Lung microvascular endothelial cell (primary cell): ENCODE data around the gene COQ8B. TPM values are rescaled to one million over a fixed set of nuclear protein-coding genes. Genes with fewer than 3 reads are reported as not detected.
A peak's percentile ranks its signal among the peaks of the same experiment; 100 is the strongest.
"Not testable (repeated sequence)": the region's sequence is repeated elsewhere in the genome, so short reads cannot be mapped to it uniquely, and the experiment has no call there.

Experiments
- DNase-seq, 2 donors: peaks; one replicate each; pipeline versions ENCODE4 v3.0.0 to v3.0.0-alpha.2; 2010; ENCODE audit warnings: low read depth in 2 of 2
- total RNA-seq: library from RNA; depleted of rRNA; stranded (reverse); fragments of >200 nt; gene quantifications from 2 replicates; pipeline ENCODE4 v1.2.1, GENCODE V29; 2014

Gene COQ8B
- total RNA-seq, 1 donor from 2014 or later: 12.5 TPM

DNA sequence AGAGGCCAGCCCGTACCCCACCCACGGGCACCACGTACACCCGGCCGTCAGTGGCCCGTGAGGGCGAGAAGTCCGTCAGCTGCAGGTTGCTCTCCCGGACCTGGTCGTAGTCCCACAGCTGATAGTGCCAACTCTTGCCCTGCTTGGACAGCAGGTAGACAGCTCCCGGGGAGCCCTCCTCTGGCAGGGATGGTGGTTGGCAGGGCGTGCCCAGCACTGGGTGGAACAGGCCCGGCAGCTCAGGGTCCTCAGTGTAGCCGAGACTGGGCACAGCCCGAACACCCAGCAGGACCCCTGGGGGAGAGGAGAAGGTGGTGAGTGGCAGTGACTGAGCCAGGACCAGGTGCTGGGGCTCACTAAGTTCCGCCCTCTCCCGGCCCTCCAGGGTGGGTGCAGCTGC, 25.8 kb upstream of the COQ8B start:
- no peak for DNase-seq

DNA sequence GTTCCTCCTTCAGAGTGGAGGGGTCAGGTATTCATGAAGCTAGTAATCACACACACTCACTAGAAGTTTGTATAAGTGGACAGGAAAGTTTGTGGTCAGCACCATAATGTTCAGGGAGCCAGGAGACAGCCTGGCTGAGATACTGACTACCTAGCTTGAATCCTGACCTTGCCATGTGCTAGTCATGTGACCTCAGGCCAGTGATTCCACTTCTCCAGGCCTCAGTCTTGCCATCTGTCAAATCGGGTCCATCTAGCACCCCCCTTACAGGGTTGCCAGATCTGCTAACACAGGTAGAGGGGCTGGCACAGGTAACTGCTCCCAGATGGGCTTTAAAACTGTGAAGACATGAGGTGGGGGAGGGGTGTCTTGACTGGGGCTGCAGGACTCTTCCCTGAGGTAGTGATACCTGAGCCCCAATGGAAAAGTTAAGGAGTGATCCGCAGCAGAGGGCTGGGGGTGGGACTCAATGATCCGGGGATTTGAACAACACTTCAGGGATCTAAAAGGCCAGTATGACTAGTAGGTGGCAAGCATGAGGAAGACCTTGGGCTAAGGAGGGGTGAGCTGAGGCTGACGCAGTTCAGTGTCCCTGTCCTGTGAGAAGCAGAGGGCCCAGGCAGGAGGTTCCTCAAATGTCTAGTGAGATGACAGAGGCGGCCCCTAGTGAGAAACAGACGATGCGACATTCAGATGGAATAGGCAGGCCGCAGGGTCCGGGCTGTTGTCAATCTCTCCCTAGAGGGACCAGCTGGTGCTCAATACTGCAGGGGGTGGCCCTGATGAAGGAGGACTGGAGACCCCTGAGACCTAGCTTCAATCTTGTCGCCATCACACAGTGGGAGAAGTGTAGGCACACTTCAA, 25.1 kb upstream of the COQ8B start:
- no peak for DNase-seq

DNA sequence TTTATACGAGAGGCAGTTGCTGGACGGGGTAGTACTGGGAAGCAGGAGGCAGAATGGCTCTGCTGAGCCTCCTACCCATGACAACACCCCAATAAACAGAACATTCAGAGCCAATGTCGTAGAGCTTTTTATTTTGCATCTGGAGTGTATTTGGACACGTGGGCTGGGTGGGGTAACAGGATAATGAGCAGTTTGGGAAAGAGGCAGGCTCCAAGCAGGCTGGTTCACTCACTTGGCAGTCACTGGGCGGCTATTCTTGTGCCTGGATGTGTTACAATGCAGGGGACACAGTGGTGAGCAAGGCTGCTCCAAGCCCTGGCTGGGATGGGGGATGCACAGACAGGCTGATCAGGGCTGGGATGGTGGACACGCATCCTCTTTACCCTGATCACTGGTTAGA, 24.1 kb upstream of the COQ8B start:
- no peak for DNase-seq

DNA sequence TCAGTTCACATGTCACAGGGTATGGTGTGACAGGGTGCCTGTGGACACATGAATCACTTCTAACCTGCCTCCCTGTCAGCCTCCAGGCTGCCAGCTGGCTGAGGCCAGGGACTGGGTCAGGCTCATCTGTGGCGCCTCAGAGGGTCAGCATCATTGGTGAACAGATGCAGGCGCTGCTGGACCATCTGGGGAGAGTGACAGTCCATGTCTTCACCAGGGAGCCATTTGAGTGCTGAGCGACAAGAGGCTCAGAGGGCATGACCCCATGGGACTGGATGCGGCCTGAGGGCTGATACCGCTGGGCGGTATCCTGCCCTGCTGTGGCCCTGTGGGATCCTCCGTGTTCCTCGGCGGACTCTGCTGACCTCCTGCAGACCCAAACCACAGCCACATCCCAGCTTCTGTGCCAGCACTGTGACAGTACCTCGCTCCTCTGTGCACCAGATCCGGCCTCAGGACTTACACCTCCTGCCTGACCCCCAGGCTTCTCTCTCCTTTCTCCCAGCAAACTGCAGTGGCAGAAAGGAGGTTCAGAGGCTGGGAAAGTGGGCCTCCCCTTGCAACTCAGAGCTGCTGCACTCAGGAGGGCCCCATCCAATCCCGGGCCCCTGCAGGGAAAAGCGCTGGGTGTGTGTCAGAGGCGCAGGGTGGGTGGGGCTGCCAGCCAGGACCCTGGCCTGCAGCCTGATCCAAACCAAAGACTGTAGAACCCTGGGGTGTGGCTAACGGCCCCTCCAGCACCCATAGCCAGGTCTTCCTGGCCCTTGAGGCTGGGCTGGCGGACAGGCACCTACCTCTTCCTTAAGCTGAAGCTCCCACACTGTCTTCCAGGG, 23.4 kb upstream of the COQ8B start:
- no peak for DNase-seq

DNA sequence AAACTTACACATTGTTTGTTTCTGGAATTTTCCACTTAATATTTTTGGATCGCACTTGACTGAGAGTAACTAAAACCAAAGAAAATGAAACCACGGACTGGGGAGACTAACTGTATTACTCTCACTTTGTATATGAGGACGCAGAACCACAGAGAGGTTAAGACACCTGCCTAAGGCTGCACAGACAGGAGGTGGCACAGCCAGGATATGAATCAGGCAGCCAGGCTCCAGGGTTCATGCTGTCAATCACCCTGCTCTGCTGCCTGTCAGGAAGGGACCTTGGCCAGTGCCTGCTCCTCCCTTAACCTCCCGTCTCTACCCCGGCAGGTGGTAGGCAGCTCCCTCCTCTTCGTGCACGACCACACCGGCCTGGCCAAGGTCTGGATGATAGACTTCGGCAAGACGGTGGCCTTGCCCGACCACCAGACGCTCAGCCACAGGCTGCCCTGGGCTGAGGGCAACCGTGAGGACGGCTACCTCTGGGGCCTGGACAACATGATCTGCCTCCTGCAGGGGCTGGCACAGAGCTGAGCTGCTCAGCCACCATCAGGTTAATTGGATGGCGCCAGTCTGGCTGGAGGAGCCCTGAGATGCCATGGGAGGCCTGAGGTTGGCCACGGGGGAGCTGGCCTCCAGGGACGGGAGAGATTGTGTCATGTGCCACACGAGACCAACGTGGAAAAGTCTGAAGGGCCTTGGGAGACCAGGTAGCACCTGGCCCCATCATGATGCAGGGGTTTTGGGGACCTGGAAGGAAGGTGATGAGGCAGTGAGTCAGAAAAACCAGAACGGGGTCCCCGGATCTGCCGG, 22.5 kb upstream of the COQ8B start:
- DNase-seq: no peak

DNA sequence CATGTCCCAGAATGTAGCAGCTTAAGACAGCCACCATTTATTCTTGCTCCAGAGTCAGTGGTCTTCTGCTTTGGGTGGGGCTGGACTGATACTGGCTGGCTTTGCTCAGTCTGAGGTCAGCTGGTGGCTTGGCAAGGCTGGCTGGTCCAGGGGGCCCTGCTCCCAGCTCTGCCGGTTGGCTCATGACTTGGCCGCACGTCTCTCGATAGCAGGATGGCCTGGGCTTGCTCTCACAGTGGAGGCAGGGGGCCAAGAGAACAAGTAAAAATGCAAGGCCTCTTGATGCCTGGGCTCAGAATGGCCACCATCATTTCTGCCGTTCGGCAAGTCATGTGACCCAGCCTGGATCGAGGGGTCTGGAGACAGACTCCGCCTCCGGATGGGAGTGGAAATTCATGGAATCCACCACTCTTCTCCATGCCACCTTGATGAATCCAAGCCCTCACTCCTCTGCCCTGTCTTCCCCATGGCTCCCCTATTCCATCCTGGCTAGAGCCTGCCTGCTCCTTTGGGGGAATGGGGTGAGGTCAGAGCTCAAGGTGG, 20.5 kb upstream of the COQ8B start:
- DNase-seq: no peak

DNA sequence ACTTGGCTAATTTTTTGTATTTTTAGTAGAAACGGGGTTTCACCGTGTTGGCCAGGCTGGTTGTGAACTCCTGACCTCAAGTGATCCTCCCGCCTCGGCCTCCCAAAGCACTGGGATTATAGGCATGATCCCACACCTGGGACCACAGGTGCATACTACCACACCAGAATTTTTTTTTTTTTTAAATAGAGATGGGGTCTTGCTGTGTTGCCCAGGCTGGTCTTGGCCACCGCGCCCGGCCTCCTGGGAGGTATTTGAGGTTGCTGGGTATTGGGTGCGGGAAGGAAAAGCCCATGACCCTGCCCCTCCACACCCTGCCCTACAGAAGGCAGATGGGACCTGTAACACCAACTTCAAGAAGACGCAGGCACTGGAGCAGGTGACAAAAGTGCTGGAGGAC, 20.0 kb upstream of the COQ8B start:
- no peak for DNase-seq

DNA sequence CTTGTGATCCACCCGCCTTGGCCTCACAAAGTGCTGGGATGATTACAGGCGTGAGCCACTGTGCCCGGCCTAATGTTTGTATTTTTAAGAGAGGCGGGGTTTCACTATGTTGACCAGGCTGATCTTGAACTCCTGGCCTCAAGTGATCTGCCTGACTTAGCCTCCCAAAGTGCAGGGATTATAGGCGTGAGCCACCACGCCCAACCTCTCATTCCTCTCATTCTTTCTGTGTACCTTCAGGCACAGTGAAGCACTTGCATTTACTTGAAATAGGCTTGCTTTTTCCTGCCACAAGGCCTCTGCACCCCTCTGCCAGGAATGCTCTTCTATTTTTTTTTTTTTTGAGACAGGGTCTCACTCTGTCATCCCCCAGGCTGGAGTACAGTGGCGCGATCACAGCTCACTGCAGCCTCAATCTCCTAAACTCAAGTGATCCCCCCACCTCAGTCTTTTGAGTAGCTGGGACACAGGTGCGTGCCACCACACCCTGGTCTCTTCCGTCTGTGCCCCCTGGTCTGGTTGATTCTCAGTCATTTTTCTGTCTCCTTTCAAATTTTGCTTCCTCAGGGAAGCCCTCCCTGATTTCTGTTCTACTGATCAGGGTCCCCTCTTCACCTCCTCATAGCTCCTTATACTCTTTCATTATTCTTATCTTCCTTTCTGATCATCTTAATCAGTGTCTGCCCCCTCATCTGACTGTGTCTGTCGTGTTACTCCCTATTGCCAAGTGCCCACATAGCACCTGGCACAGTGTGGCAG, 18.5 kb upstream of the COQ8B start:
- no peak for DNase-seq

DNA sequence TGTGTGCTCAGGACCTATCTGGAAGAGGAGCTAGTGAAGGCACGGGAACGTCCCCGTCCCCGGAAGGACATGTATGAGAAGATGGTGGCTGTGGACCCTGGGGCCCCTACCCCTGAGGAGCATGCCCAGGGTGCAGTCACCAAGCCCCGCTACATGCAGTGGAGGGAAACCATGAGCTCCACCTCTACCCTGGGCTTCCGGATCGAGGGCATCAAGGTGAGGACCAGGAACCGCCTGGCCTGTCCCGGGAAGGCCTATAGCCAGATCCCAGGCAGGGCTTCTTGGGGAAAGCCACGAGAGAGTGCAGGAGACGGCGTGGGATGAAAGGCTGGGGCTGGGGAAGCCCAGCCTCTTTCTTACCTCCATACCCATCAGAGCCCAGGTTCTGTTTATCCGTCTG, 16.5 kb upstream of the COQ8B start:
- no peak for DNase-seq

DNA sequence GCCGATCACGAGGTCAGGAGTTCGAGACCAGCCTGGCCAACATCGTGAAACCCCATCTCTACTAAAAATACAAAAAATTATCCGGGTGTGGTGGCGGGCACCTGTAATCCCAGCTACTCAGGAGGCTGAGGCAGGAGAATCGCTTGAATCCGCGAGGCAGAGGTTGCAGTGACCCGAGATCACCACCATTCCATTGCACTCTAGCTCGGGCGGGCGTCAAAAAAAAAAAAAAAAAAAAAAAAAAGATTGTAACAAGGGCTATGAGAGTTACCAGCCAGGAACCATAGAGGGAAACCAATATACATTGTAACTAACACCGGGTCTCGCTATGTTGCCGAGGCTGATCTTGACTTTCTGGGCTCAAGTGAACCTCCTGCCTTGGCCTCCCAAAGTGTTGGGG, 15.6 kb upstream of the COQ8B start:
- not testable (repeated sequence) for DNase-seq

DNA sequence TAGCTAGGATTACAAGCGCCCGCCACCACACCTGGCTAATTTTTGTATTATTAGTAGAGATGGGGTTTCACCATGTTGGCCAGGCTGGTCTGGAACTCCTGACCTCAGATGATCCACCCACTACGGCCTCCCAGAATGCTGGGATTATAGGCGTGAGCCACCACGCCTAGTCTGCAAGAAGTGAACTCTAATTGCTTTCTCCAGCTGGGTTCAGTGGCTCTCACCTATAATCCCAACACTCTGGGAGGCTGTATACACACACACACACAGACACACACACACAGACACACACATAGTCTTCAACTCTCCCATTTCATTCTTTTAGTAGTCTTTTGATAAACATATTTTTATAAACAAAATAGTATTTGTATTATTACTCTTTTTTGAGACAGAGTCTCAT, 13.4 kb upstream of the COQ8B start:
- DNase-seq: not testable (repeated sequence)

DNA sequence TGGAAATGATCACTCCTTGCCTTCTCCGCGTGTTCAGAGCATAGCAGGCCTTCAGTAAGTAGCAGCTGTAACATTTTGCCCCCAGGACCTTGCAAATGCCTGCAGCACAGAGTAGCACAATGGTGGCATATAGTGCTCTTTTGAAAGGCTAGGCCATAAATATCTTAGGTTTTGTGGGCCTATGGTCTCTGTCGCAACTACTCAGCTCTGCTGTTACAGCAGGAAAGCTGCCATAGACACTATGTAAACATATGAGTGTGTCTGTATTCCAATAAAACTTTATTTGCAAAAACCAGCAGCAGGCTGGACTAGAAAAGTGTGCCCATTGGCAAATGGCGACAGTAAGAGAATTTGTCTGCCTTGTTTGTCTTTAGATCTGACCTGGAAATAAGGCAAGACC, 9.6 kb upstream of the COQ8B start:
- DNase-seq: no peak

DNA sequence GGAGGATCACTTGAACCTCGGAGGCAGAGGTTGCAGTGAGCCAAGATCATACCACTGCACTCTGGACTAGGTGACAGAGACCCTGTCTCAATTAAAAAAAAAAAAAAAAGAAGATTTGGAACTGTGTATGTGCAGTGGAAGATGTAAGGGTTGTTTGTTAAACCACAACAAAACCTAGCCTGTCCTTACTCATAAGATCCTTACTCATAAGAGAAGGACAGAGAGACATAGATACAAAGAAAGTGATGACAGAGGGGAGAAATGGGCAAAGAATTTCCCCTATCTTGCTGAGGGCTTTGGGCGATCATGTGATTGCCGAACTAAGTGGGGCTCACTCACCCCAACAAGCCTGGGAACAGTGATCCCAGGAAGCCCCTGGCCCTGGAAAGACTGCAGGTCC, 8.2 kb upstream of the COQ8B start:
- DNase-seq: no peak

DNA sequence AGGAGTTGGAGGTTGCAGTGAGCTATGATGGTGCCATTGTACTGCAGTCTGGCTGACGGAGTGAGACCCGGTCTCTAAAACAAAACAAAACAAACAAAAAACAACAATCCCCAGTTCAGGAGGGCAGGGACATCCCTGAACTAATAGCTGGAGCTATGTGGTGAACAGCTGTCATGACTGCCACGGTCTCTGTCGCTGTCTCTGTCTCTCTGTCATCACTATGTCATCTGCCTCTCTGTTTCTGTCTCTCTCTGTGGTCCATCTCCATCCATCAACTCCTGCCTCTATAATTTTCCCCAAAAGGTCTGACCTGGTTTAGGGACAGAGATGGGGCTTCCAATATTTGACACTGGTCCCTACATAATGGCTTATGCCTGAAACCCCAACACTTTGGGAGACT, 7.6 kb upstream of the COQ8B start:
- no peak for DNase-seq

DNA sequence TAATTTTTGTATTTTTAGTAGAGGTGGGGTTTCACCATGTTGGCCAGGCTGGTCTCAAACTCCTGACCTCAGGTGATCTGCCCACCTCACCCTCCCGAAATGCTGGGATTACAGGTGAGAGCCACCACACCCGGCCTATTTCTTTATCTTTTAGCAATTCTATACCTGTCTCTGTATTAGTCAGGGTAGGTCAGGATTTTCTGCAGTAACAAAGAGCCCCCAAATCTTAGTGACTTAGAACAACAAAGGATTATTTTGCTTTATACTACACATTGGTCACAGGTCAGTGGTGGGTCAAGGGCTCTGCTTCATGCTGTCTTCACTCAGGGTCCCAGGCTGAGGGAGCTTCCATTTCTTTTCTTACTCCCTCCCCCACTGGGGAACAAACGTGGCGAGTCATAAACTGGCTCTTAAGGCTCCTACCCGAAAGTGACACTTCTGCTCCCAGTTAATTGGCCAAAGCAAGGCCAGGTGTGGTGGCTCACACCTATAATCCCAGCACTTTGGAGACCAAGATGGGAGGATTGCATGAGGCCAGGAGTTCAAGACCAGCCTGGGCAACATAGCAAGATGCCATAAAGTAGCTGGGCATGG, 7.1 kb upstream of the COQ8B start:
- DNase-seq: no peak

DNA sequence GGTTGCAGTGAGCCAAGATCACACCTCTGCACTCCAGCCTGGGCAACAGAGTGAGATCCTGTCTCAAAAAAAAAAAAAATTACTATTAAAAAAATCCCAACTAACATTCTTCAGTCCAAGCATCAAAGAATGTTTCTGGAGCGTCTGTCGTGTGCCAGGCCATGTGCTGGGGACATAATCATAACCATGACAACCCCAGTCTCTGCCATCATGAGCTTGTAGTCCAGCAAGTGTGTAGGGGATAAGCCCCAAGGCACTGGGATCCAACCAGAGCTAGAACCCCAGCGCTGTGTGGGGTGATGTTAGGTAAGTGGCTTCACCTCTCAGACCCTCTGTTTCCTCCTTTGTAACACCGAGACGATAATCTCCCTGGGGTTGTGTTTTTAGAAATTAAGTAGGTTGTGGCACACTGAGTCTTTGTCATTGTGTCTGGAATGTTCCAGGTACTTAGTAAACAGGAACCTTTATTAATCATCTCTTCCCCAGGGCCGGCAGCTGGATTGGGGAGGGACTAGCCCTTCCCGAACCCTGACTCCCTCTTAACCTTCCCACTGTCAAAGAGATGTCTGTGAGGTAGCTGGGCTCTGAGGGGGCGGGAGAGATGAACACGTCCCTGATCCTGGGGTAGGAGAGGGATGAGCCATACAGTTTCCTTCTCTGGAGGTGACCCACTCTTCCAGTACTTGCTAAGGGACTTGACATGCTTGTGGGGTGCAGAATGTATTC, 5.4 kb upstream of the COQ8B start:
- DNase-seq: peak; percentile 66 to 77

DNA sequence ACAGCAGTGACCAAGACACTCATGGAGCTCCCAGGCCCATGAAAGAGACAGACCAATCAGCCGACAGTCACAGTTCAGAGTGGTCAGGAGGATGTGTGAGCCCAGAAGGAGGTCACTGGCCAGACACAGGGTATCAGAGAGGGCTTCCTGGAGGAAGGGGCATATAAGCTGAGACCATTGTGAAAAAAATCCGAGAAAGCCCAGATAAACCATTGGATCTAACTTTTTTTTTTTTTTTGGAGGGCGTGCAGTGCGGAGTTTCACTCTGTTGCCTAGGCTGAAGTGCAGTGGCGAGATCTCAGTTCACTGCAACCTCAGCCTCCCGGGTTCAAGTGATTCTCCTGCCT, 4.4 kb upstream of the COQ8B start:
- no peak for DNase-seq

DNA sequence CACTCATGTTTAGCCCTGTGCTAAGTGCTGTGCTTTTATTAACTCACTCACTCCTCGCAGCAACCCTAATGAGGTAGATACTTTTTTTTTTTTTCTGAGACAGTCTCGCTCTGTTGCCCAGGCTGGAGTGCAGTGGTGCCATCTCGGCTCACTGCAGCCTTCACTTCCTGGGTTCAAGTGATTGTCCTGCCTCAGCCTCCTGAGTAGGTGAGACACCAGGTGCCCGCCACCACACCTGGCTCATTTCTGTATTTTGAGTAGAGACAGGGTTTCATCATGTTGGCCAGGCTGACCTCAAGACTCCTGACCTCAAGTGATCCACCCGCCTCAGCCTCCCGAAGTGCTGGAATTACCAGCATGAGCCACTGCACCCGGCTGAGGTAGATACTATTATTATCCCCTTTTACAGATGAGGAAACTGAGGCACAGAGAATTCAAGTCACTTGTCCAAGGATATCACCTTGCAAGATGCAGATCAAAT, 2.8 kb upstream of the COQ8B start:
- DNase-seq: no peak

DNA sequence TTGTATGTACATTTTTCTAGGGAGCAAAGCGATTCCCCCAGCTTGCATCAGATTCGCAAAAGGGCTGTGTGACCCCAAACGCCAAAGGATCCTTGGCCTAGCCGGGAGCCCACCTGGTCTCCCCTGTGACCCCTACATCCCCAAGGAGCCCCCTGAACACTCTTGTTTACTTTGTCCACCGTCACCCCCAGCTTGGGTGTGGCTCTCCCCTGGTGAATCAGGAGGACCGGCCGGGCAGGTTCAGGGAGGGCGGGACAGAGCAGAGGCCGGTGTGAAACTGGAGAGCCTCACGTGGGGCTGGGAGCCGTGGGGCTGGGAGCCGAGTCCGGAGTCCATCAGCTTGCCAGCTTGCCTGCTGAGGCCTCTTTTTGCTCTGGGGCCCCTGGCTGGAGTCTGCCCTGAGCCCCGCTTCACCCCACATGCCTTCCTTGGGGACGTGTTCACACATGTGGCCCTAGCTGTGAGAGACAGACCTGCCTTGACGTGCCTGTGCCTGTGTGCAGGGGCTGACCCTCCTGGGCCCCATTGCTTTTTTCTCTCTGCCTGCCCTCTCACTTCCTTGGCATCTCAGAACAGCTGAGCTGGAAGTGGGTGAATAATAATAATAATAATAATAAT, 2.2 kb upstream of the COQ8B start:
- peak; percentile 39 to 51 for DNase-seq
